Activated CD4-positive, alpha-beta memory T cell treated with anti-CD3 and anti-CD28 coated beads, Interleukin-2, amount 10 ng/mL, durations not matched to agents 7 days and 5 days (primary cell): ENCODE data around the gene ADAMTSL3. TPM values are rescaled to one million over a fixed set of nuclear protein-coding genes. Genes with fewer than 3 reads are reported as not detected.
"Not testable (repeated sequence)": the region's sequence is repeated elsewhere in the genome, so short reads cannot be mapped to it uniquely, and the experiment has no call there.

Source experiments
- CTCF ChIA-PET: fragments of 350-600 bp; sonication (Branson Sonifier 250); formaldehyde crosslinking; loops from one replicate; lab custom pipeline; 2021; ENCODE audit warnings: antibody characterized with exemption, inconsistent platforms; lab: Charles Lee
- POLR2A ChIA-PET: fragments of 350-600 bp; sonication (Branson Sonifier 250); formaldehyde crosslinking; loops from one replicate; lab custom pipeline; 2021; ENCODE audit warnings: antibody characterized with exemption; lab: Charles Lee
- DNase-seq: peaks from one replicate; pipeline ENCODE4 v3.0.0-alpha.2; 2020
- H3K27ac Mint-ChIP-seq: one replicate; pipeline ENCODE4 v1.8.0; 2021; ENCODE audit warnings: mild to moderate bottlenecking, mixed read lengths
- H3K27me3 Mint-ChIP-seq: one replicate; pipeline ENCODE4 v1.8.0; 2021; ENCODE audit warnings: mixed read lengths
- H3K36me3 Mint-ChIP-seq: one replicate; pipeline ENCODE4 v1.8.0; 2021; ENCODE audit warnings: low read depth, mixed read lengths
- H3K4me1 Mint-ChIP-seq: one replicate; pipeline ENCODE4 v1.8.0; 2021; ENCODE audit warnings: mixed read lengths
- H3K4me3 Mint-ChIP-seq: one replicate; pipeline ENCODE4 v1.8.0; 2021; ENCODE audit warnings: mild to moderate bottlenecking, mixed read lengths
- H3K9me3 Mint-ChIP-seq: one replicate; pipeline ENCODE4 v1.8.0; 2021; ENCODE audit warnings: mixed read lengths
- total RNA-seq, 2 experiments: library from RNA; stranded (reverse); gene quantifications; one replicate each; pipeline ENCODE4 v1.2.3, GENCODE V29; 2021

The ADAMTSL3 gene
- total RNA-seq, 2 experiments from 2014 or later, result not detected

GRCh38 chr15:84068674-84069073 is 414.8 kb downstream of the ADAMTSL3 start:
- H3K4me3 Mint-ChIP-seq, H3K27me3 Mint-ChIP-seq, POLR2A ChIA-PET, CTCF ChIA-PET, H3K27ac Mint-ChIP-seq, H3K36me3 Mint-ChIP-seq, H3K9me3 Mint-ChIP-seq, H3K4me1 Mint-ChIP-seq, DNase-seq: not testable (repeated sequence)

- H3K4me3 Mint-ChIP-seq, DNase-seq, H3K36me3 Mint-ChIP-seq, CTCF ChIA-PET, H3K27ac Mint-ChIP-seq, POLR2A ChIA-PET, H3K9me3 Mint-ChIP-seq: not testable (repeated sequence)
- Mint-ChIP-seq H3K27me3 (peaks cover 63% of the 10 kb centered on the region), H3K4me1 (peaks cover 15% of the 10 kb centered on the region)
These were observed 424.1 kb downstream of the ADAMTSL3 start for GRCh38 chr15:84078038-84078437.

GRCh38 chr15:84079325-84079884 is 425.5 kb downstream of the ADAMTSL3 start:
- H3K27me3 Mint-ChIP-seq, result peaks cover 66% of the 10 kb centered on the region

GRCh38 chr15:84079885-84080777 is 426.2 kb downstream of the ADAMTSL3 start:
- peak overlapping the region; percentile 70 for H3K4me3 Mint-ChIP-seq
- no peaks in the 10 kb centered on the region for H3K36me3 Mint-ChIP-seq
- no peak overlapping the region for H3K27ac Mint-ChIP-seq
- H3K27me3 Mint-ChIP-seq, result peaks cover 64% of the 10 kb centered on the region
- peak; percentile 67 for DNase-seq
- CTCF ChIA-PET, result no interaction called here
- H3K4me1 Mint-ChIP-seq, result peaks cover 15% of the 10 kb centered on the region
- POLR2A ChIA-PET, result no interaction called here
- H3K9me3 Mint-ChIP-seq, result no peaks in the 10 kb centered on the region

More at GRCh38 chr15:84079325-84079884, 425.5 kb downstream of the ADAMTSL3 start:
- Mint-ChIP-seq H3K4me3 (peak overlapping the region; percentile 70), H3K4me1 (peaks cover 15% of the 10 kb centered on the region)
- CTCF ChIA-PET, H3K27ac Mint-ChIP-seq, DNase-seq, H3K9me3 Mint-ChIP-seq, POLR2A ChIA-PET, H3K36me3 Mint-ChIP-seq: not testable (repeated sequence)

GRCh38 chr15:84080778-84081084 is 426.8 kb downstream of the ADAMTSL3 start:
- H3K27ac Mint-ChIP-seq, H3K36me3 Mint-ChIP-seq, H3K9me3 Mint-ChIP-seq, DNase-seq, CTCF ChIA-PET, POLR2A ChIA-PET: not testable (repeated sequence)
- H3K4me1 Mint-ChIP-seq, result peaks cover 15% of the 10 kb centered on the region
- peak overlapping the region; percentile 70 for H3K4me3 Mint-ChIP-seq
- peaks cover 62% of the 10 kb centered on the region for H3K27me3 Mint-ChIP-seq

GRCh38 chr15:84081391-84082168 is 427.7 kb downstream of the ADAMTSL3 start:
- H3K27me3 Mint-ChIP-seq, result peaks cover 56% of the 10 kb centered on the region

GRCh38 chr15:84082739-84083138 is 428.8 kb downstream of the ADAMTSL3 start:
- H3K4me1 Mint-ChIP-seq, result peaks cover 15% of the 10 kb centered on the region

More at GRCh38 chr15:84081391-84082168, 427.7 kb downstream of the ADAMTSL3 start:
- Mint-ChIP-seq H3K4me3 (no peak overlapping the region), H3K4me1 (peaks cover 15% of the 10 kb centered on the region), H3K9me3 (no peaks in the 10 kb centered on the region), H3K27ac (no peak overlapping the region), H3K36me3 (no peaks in the 10 kb centered on the region)
- ChIA-PET CTCF (no interaction called here), POLR2A (no interaction called here)
- no peak for DNase-seq

GRCh38 chr15:84086071-84086470 is 432.1 kb downstream of the ADAMTSL3 start:
- H3K27me3 Mint-ChIP-seq, result peaks cover 25% of the 10 kb centered on the region
- POLR2A ChIA-PET, CTCF ChIA-PET, H3K9me3 Mint-ChIP-seq, H3K4me3 Mint-ChIP-seq, H3K36me3 Mint-ChIP-seq, H3K27ac Mint-ChIP-seq, DNase-seq, H3K4me1 Mint-ChIP-seq: not testable (repeated sequence)

More at GRCh38 chr15:84082739-84083138, 428.8 kb downstream of the ADAMTSL3 start:
- no peak for DNase-seq
- peaks cover 48% of the 10 kb centered on the region for H3K27me3 Mint-ChIP-seq
- no peaks in the 10 kb centered on the region for H3K36me3 Mint-ChIP-seq
- CTCF ChIA-PET, result no interaction called here
- H3K4me3 Mint-ChIP-seq, result no peak overlapping the region
- POLR2A ChIA-PET, result no interaction called here
- H3K9me3 Mint-ChIP-seq, result no peaks in the 10 kb centered on the region
- H3K27ac Mint-ChIP-seq, result no peak overlapping the region

Other genes starting within 250 kb of the ADAMTSL3 start
- gene SH3GL3, start 206.8 kb upstream of the ADAMTSL3 start, total RNA-seq, result not detected